Stimulated activated CD4-positive, alpha-beta T cell treated with anti-CD3 and anti-CD28 coated beads, Interleukin-4, amount 100 ng/mL, for 1 hour (primary cell): Measurements from ENCODE around the gene CERS6.

Experiments
- DNase-seq: peaks from one replicate; pipeline ENCODE4 v3.0.0-alpha.2; 2020

Gene CERS6

GRCh38 chr2:168814046-168814445 is 358.0 kb downstream of the CERS6 start:
- DNase-seq: no peak

GRCh38 chr2:168814939-168815907 is 359.2 kb downstream of the CERS6 start:
- no peak for DNase-seq

- no peak for DNase-seq
These were observed 360.3 kb downstream of the CERS6 start for GRCh38 chr2:168816369-168816768.

DNA sequence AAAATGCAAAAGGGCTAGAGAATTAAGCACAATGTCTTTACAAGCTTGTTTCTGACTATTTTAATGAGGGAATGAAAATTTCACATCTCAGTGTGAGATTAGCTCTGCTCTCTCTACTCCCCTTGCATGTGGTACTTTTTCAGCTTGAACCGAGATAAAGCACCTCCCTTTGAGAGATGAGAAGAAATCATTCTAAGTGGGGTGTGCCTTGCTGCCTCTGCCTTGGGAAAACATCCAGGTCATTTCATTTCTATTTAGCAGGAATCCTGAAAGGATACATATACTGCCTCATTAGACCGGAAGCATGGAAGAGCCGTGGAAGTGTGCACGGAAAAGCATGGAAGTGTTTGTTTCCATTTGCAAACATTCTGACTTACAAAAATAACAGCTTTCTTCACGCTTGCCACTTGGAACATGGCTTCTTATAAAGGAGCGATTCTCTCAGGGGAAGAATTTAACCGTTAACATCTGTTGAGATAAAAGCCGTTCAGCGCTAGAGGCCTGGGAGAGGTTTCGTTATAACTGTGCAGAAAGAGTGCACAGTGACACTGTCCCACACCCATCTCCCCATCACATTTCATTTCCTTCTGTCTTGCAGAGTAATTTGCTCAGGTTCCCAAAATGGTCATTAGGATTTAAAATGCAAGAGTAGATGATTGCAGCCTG is 363.1 kb downstream of the CERS6 start:
- no peak for DNase-seq

DNA sequence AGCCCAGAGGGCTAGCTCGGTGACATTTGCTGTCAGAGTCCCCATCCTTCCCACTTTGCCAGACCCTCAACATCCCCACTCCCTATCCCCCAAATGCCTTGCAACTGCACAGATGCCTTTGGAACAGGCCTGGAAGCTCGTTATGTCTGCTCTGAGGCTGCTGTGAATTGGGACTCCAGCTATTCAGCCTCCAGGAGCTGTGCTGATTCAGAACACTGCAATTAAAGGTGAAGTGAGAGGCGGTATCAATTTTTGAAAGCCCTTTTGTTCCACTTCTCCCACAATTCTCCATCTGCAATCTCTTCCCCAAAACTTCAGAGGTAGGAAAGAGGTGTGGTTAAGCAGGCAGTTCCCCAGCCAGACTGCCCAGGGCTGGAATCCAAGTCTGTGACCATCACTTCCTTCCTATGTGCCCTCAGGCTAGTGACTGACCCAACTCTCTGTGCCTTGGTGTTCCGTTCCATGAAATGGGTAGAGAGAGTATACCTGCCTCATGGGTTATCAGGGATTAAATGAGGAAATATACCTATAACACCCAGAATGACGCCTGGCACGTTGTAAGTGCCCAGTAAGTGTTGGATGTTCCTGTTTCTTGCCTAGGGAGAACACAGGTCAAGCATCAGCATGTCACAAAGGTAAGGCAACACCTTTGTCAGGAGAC is 363.9 kb downstream of the CERS6 start:
- no peak for DNase-seq

DNA sequence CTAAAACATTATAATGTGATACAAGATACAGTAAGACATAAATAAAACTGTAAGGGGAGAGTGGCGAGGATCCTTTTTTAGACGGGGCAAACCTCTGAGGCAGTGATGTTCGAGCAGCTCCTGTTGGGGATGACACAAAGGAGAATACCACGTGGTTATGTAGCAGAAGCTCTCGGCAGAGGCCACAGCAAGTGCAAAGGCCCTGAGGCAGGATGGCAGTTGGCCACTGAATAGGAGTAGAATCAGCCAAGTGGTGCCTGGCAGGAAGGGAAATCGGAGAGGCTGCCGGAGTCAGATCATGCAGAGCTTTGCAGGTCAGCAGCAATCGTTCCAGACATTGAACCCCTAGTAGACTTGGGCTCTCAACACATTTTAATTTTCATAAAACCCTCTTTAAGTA is 365.5 kb downstream of the CERS6 start:
- DNase-seq: no peak

DNA sequence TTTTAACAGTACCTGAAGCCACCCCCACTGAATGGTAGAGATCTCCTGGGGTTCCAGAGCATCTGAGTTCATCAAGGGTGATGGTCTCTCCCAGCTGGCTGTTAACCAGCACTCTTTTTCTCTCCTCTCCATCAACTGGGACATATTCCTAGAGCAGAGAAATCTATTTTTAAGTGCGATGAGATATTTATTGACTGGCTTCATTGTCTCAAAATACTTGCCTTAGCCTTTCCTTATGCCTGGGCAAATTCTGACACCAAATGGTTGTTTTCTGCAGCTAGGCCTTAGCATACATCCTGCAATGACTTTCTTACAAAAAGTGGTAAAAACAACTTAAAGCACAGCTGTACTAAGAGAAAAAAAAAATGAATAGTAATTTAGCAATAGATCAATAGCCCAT is 365.9 kb downstream of the CERS6 start:
- DNase-seq: no peak
